Trophoblast cell (in vitro differentiated cells and primary cell): ENCODE data around the gene SERGEF.

Source experiments
- DNase-seq, 2 donors: peaks; one replicate each; pipeline ENCODE4 v3.0.0-alpha.2; 2016
- H2AFZ ChIP-seq: 2 replicates; pipeline ENCODE4 v1.6.1; 2013; ENCODE audit warnings: low read length, moderate library complexity, mild to moderate bottlenecking; ENCODE audit not compliant: insufficient read depth, poor library complexity
- H2AK5ac ChIP-seq: 2 replicates; pipeline ENCODE4 v1.6.1; 2013; ENCODE audit warnings: mild to moderate bottlenecking, low read length
- H2BK120ac ChIP-seq: 2 replicates; pipeline ENCODE4 v1.6.1; 2013; ENCODE audit warnings: low read length, mild to moderate bottlenecking, moderate library complexity; ENCODE audit not compliant: insufficient read depth, poor library complexity
- H2BK12ac ChIP-seq: 2 replicates; pipeline ENCODE4 v1.6.1; 2013; ENCODE audit warnings: mild to moderate bottlenecking, low read length, moderate library complexity
- H2BK5ac ChIP-seq: 2 replicates; pipeline ENCODE4 v1.6.1; 2013; ENCODE audit warnings: low read length, low read depth, moderate library complexity, mild to moderate bottlenecking; ENCODE audit not compliant: poor library complexity
- H3K14ac ChIP-seq: 2 replicates; pipeline ENCODE4 v1.6.1; 2013; ENCODE audit warnings: mild to moderate bottlenecking, low read length
- H3K18ac ChIP-seq: 2 replicates; pipeline ENCODE4 v1.6.1; 2013; ENCODE audit warnings: mild to moderate bottlenecking, low read length
- H3K23ac ChIP-seq: 2 replicates; pipeline ENCODE4 v1.6.1; 2013; ENCODE audit warnings: low read length
- H3K27ac ChIP-seq: 2 replicates; pipeline ENCODE4 v1.5.1; 2013; ENCODE audit warnings: low read depth, mild to moderate bottlenecking, inconsistent platforms, low read length, moderate library complexity
- H3K27me3 ChIP-seq: 2 replicates; pipeline ENCODE4 v1.6.1; 2013; ENCODE audit warnings: inconsistent platforms, mild to moderate bottlenecking, low read length, moderate library complexity; ENCODE audit not compliant: insufficient read depth
- H3K36me3 ChIP-seq, 2 experiments: 1 replicate in 1 of 2; 2 replicates in 1 of 2; pipeline ENCODE4 v1.6.1; 2013; ENCODE audit warnings: low read length in 2 of 2, mild to moderate bottlenecking in 2 of 2, moderate library complexity in 1 of 2; ENCODE audit not compliant: insufficient read depth in 2 of 2, control insufficient read depth in 1 of 2
- H3K4ac ChIP-seq: 2 replicates; pipeline ENCODE4 v1.6.1; 2013; ENCODE audit warnings: low read depth, mild to moderate bottlenecking, low read length, moderate library complexity
- H3K4me1 ChIP-seq, 2 experiments: 1 replicate in 1 of 2; 2 replicates in 1 of 2; pipeline ENCODE4 v1.6.1; 2013; ENCODE audit warnings: low read length in 2 of 2, mild to moderate bottlenecking in 2 of 2, moderate library complexity in 1 of 2; ENCODE audit not compliant: insufficient read depth in 2 of 2, control insufficient read depth in 1 of 2
- H3K4me2 ChIP-seq: 2 replicates; pipeline ENCODE4 v1.6.1; 2013; ENCODE audit warnings: inconsistent platforms, mild to moderate bottlenecking, low read length, moderate library complexity
- H3K4me3 ChIP-seq: 2 replicates; pipeline ENCODE4 v1.5.1; 2013; ENCODE audit warnings: mild to moderate bottlenecking, low read depth, low read length, inconsistent platforms
- H3K79me1 ChIP-seq: one replicate; pipeline ENCODE4 v1.6.1; 2013; ENCODE audit warnings: low read length
- H3K79me2 ChIP-seq: 2 replicates; pipeline ENCODE4 v1.6.1; 2013; ENCODE audit warnings: low read length, mild to moderate bottlenecking; ENCODE audit not compliant: control insufficient read depth, insufficient read depth, poor library complexity
- H3K9ac ChIP-seq: 2 replicates; pipeline ENCODE4 v1.6.1; 2013; ENCODE audit warnings: mild to moderate bottlenecking, low read length
- H3K9me3 ChIP-seq: 2 replicates; pipeline ENCODE4 v1.6.1; 2013; ENCODE audit warnings: low read depth, mild to moderate bottlenecking, control low read depth, inconsistent platforms, low read length; ENCODE audit not compliant: insufficient read depth
- H4K12ac ChIP-seq: 2 replicates; pipeline ENCODE4 v1.6.1; 2013; ENCODE audit warnings: low read depth, mild to moderate bottlenecking, low read length, moderate library complexity
- H4K8ac ChIP-seq: 2 replicates; pipeline ENCODE4 v1.6.1; 2013; ENCODE audit warnings: low read depth, mild to moderate bottlenecking, low read length, moderate library complexity
- H4K91ac ChIP-seq: one replicate; pipeline ENCODE4 v1.6.1; 2013; ENCODE audit warnings: low read depth, mild to moderate bottlenecking, low read length, moderate library complexity
- WGBS: extraction: QIAGEN DNeasy Blood & Tissue Kit; methylation state at CpG from one replicate; pipeline ENCODE4 v1.1.7; 2013; ENCODE audit warnings: missing lambda C conversion rate; ENCODE audit not compliant: insufficient read length, insufficient coverage; ENCODE audit errors: extremely low coverage; 5-methylcytosine and 5-hydroxymethylcytosine counted together

The SERGEF gene

DNA sequence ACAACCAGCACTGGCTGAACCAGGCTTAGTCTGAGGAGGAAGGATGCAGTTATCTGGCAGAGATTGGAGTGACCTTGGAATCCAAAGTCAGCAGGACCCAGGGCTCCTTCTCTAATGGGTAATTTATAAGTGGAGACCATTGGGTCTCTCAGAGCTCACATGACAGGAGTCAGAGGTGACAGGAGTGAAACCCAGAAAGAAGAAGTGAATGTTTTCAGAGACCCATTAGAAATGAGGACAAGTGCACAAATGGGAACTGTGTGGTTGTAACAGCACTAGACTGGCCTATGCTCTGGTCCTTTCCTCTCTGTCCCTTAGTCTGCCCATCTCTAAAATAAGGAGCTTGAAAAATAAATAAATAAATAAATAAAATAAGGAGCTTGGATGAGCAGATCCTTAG lies 107.4 kb downstream of the SERGEF start:
- H4K12ac ChIP-seq, result no peak overlapping the region
- no peak overlapping the region for H3K27ac ChIP-seq
- no peak overlapping the region for H2AFZ ChIP-seq
- H3K4ac ChIP-seq, result no peak overlapping the region
- no peaks in the 10 kb centered on the region for H3K4me1 ChIP-seq
- no peak overlapping the region for H3K18ac ChIP-seq
- no peaks in the 10 kb centered on the region for H3K79me1 ChIP-seq
- no peak overlapping the region for H4K91ac ChIP-seq
- no peak overlapping the region for H2BK120ac ChIP-seq
- H2BK12ac ChIP-seq, result no peak overlapping the region
- no peak overlapping the region for H3K4me2 ChIP-seq
- H3K36me3 ChIP-seq, result no peaks in the 10 kb centered on the region
- no peaks in the 10 kb centered on the region for H3K79me2 ChIP-seq
- no peak overlapping the region for H3K23ac ChIP-seq
- DNase-seq, result no peak
- H3K27me3 ChIP-seq, result no peaks in the 10 kb centered on the region
- no peak overlapping the region for H3K4me3 ChIP-seq
- no peak overlapping the region for H3K14ac ChIP-seq
- no peak overlapping the region for H4K8ac ChIP-seq
- no peak overlapping the region for H2BK5ac ChIP-seq
- no peaks in the 10 kb centered on the region for H3K9me3 ChIP-seq
- H2AK5ac ChIP-seq, result no peak overlapping the region
- no peak overlapping the region for H3K9ac ChIP-seq

DNA sequence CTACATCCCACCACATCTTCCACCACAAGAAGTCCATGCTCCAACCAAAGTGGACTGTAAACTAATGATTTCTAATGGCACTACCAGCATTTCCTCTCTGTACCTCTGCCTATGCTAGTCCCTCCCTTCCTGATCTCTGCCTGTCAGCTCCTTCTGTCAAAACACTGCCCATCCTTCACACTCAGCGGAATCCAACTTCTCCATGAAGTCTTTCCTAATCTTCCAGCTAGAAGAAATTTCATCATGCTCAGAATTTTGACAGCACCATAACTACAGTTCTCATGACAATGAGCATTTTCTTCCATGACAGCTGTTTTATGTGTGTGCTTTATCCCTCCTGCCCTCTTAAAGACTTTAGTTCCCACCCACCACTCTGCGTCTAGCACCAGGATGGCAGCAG lies 111.4 kb downstream of the SERGEF start:
- Histone ChIP-seq H3K18ac (no peak overlapping the region), H2BK5ac (no peak overlapping the region), H2BK120ac (no peak overlapping the region), H3K9me3 (no peaks in the 10 kb centered on the region), H4K8ac (no peak overlapping the region), H3K4me2 (no peak overlapping the region), H2AK5ac (no peak overlapping the region), H2BK12ac (no peak overlapping the region), H3K14ac (no peak overlapping the region), H3K9ac (no peak overlapping the region), H3K36me3 (no peaks in the 10 kb centered on the region), H2AFZ (no peak overlapping the region), H3K23ac (no peak overlapping the region), H4K12ac (no peak overlapping the region), H3K27ac (no peak overlapping the region), H3K4ac (no peak overlapping the region), H3K4me1 (no peaks in the 10 kb centered on the region), H3K79me2 (no peaks in the 10 kb centered on the region), H4K91ac (no peak overlapping the region), H3K27me3 (no peaks in the 10 kb centered on the region), H3K79me1 (no peaks in the 10 kb centered on the region), H3K4me3 (no peak overlapping the region)
- no CpG with 5 or more reads among the region's 2 CpGs for WGBS
- DNase-seq, result no peak

- H3K4ac ChIP-seq, result no peak overlapping the region
- no peak overlapping the region for H2AFZ ChIP-seq
- no peak overlapping the region for H2BK120ac ChIP-seq
- DNase-seq, result peak in 1 of 2 donors; percentile 22
- no peak overlapping the region for H3K9ac ChIP-seq
- no peak overlapping the region for H3K23ac ChIP-seq
- H3K4me3 ChIP-seq, result no peak overlapping the region
- H3K27ac ChIP-seq, result no peak overlapping the region
- WGBS, result no CpG with 5 or more reads among the region's 3 CpGs
- H3K36me3 ChIP-seq, result no peaks in the 10 kb centered on the region
- H4K12ac ChIP-seq, result no peak overlapping the region
- no peak overlapping the region for H4K91ac ChIP-seq
- no peaks in the 10 kb centered on the region for H3K79me1 ChIP-seq
- no peak overlapping the region for H2BK12ac ChIP-seq
- H3K27me3 ChIP-seq, result no peaks in the 10 kb centered on the region
- no peaks in the 10 kb centered on the region for H3K79me2 ChIP-seq
- H2AK5ac ChIP-seq, result no peak overlapping the region
- no peaks in the 10 kb centered on the region for H3K4me1 ChIP-seq
- H3K9me3 ChIP-seq, result no peaks in the 10 kb centered on the region
- H3K18ac ChIP-seq, result no peak overlapping the region
- no peak overlapping the region for H4K8ac ChIP-seq
- H3K14ac ChIP-seq, result no peak overlapping the region
- H3K4me2 ChIP-seq, result no peak overlapping the region
- H2BK5ac ChIP-seq, result no peak overlapping the region
Measured at GRCh38 chr11:17898782-17899181, 114.1 kb downstream of the SERGEF start.

DNA sequence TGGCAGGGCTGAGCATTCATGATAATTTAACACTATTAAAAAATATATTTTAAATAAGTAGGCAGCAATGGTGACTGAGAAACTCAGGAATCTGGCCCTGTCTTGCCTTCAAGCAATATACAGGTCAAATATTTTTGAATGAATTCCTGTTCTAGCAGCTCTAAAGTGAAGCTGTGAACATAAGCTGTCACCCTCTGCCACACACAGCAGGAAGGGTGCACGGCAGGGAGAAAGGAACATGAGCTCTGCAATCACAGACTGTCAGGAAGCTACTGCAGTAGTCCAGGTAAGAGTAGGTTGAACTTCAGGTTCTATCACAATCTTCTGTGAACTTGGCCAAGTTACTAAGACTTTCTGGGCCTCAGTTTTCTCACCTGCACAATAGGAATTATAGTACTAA lies 114.8 kb downstream of the SERGEF start:
- H3K79me2 ChIP-seq, result no peaks in the 10 kb centered on the region
- no peak overlapping the region for H3K9ac ChIP-seq
- no peak overlapping the region for H3K23ac ChIP-seq
- no peak overlapping the region for H3K4ac ChIP-seq
- no peak overlapping the region for H3K14ac ChIP-seq
- H3K4me3 ChIP-seq, result no peak overlapping the region
- H4K8ac ChIP-seq, result no peak overlapping the region
- WGBS, result no CpG with 5 or more reads among the region's 1 CpG
- DNase-seq, result peak; percentile 60 to 79
- H2AFZ ChIP-seq, result no peak overlapping the region
- H3K27ac ChIP-seq, result no peak overlapping the region
- no peak overlapping the region for H2AK5ac ChIP-seq
- no peak overlapping the region for H2BK120ac ChIP-seq
- no peaks in the 10 kb centered on the region for H3K9me3 ChIP-seq
- H2BK5ac ChIP-seq, result no peak overlapping the region
- H3K4me2 ChIP-seq, result no peak overlapping the region
- H3K18ac ChIP-seq, result no peak overlapping the region
- H3K79me1 ChIP-seq, result no peaks in the 10 kb centered on the region
- H4K12ac ChIP-seq, result no peak overlapping the region
- H3K27me3 ChIP-seq, result no peaks in the 10 kb centered on the region
- no peaks in the 10 kb centered on the region for H3K36me3 ChIP-seq
- H4K91ac ChIP-seq, result no peak overlapping the region
- no peaks in the 10 kb centered on the region for H3K4me1 ChIP-seq
- H2BK12ac ChIP-seq, result no peak overlapping the region
